ENCODE results near the gene IQSEC1.

DNA sequence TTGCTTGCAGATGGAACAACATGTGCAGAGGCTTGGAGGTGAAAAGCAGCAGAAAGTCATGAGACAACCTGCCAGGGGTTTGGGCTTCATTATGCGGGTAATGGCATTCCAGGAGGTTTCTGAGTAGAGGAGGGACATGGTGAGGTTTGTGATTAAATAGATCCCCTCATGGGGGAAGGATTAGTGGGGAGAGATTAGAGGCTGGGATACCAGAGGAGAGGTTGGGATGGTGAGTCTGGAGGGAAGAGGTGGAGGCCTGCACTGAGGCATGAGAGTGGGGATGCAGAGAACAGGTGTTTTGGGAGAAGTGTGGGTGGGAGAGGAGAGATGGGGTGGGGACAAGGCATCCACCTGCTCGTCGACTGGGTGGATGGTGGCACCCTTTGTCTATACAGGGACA is 6.8 kb upstream of the IQSEC1 start:
- TF ChIP-seq, protein P1, sequence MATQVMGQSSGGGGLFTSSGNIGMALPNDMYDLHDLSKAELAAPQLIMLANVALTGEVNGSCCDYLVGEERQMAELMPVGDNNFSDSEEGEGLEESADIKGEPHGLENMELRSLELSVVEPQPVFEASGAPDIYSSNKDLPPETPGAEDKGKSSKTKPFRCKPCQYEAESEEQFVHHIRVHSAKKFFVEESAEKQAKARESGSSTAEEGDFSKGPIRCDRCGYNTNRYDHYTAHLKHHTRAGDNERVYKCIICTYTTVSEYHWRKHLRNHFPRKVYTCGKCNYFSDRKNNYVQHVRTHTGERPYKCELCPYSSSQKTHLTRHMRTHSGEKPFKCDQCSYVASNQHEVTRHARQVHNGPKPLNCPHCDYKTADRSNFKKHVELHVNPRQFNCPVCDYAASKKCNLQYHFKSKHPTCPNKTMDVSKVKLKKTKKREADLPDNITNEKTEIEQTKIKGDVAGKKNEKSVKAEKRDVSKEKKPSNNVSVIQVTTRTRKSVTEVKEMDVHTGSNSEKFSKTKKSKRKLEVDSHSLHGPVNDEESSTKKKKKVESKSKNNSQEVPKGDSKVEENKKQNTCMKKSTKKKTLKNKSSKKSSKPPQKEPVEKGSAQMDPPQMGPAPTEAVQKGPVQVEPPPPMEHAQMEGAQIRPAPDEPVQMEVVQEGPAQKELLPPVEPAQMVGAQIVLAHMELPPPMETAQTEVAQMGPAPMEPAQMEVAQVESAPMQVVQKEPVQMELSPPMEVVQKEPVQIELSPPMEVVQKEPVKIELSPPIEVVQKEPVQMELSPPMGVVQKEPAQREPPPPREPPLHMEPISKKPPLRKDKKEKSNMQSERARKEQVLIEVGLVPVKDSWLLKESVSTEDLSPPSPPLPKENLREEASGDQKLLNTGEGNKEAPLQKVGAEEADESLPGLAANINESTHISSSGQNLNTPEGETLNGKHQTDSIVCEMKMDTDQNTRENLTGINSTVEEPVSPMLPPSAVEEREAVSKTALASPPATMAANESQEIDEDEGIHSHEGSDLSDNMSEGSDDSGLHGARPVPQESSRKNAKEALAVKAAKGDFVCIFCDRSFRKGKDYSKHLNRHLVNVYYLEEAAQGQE (IDR thresholded peaks at IDR 0.05; ENCODE audit: insufficient read depth in 1 of 2, low read depth in 2 of 2, low read length in 2 of 2), result no peak
- TF ChIP-seq SIN3A (IDR thresholded peaks at IDR 0.05; ENCODE audit: borderline replicate concordance, insufficient read depth, low read length) (no peak), POLR2AphosphoS5 (IDR thresholded peaks at IDR 0.05; ENCODE audit: low read depth, low read length) (no peak), TAF1 (IDR thresholded peaks at IDR 0.05; ENCODE audit: borderline replicate concordance, insufficient read depth, low read length) (no peak)
